Stomach smooth muscle (tissue), 2 donors: ENCODE measurements around the gene INPP5A.

ENCODE experiments used
- H3K27ac ChIP-seq: one replicate; pipeline ENCODE4 v1.7.0; 2013; ENCODE audit warnings: mild to moderate bottlenecking, low read length, inconsistent platforms
- H3K27me3 ChIP-seq, 2 donors: one replicate each; pipeline ENCODE4 v1.7.0; 2013; ENCODE audit warnings: low read length in 2 of 2; ENCODE audit not compliant: insufficient read depth in 2 of 2, control insufficient read depth in 1 of 2
- H3K36me3 ChIP-seq, 2 donors: one replicate each; pipeline ENCODE4 v1.7.0; 2013; ENCODE audit warnings: low read length in 2 of 2; ENCODE audit not compliant: control insufficient read depth in 2 of 2, insufficient read depth in 2 of 2
- H3K4me1 ChIP-seq: one replicate; pipeline ENCODE4 v1.7.0; 2013; ENCODE audit warnings: low read length; ENCODE audit not compliant: control insufficient read depth, insufficient read depth
- H3K4me3 ChIP-seq, 2 donors: one replicate each; pipeline ENCODE4 v1.7.0; 2013; ENCODE audit warnings: low read length in 2 of 2
- H3K9ac ChIP-seq, 2 donors: one replicate each; pipeline ENCODE4 v1.7.0; 2013; ENCODE audit warnings: low read length in 2 of 2, mild to moderate bottlenecking in 1 of 2
- H3K9me3 ChIP-seq, 2 donors: one replicate each; pipeline ENCODE4 v1.7.0; 2013; ENCODE audit warnings: low read length in 2 of 2; ENCODE audit not compliant: control insufficient read depth in 2 of 2
- donor health status: healthy.
- donor health status: Pancreatic carcinoma.

The INPP5A gene

DNA sequence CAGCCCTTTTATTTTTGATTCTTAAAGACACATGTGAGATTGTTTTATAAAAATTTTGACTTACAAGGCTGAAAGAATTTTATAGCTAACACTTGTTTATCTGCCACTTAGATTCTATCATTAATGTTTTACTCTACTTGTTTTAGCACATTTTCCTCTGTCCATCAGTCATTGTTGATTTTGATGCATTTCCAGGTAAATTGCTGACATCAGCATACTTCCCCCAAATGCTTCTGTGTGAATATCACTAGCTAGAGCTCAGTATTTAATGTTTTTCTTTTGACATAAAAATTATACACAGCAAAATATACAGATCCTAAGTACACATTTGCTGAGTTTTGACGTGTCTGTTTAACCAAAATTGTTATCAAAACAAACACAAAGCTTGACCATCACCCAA, 43.0 kb downstream of the INPP5A start:
- H3K4me3 ChIP-seq = no peak overlapping the region
- no peaks in the 10 kb centered on the region for H3K9me3 ChIP-seq
- H3K27me3 ChIP-seq = no peaks in the 10 kb centered on the region
- no peak overlapping the region for H3K9ac ChIP-seq
- peaks cover 68% of the 10 kb centered on the region for H3K4me1 ChIP-seq
- H3K36me3 ChIP-seq = no peaks in the 10 kb centered on the region
- H3K27ac ChIP-seq = no peak overlapping the region

DNA sequence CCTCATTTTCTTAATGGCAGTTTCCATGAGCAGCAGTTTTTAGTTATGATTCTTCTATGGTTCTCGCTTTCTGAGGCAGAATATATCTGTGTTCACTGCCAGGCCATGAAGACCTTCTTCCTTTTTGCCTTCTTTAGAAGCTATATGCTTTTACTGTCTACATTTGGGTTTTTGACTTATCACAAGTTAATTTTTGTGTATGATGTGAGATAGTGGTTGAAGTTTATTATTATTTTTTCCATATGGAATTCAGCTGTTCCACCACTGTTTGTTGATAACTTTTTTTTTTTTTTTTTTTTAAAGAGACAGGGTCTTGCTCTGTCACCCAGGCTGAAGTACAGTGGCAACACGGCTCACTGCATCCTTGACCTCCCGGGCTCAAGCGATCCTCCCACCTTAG, 44.5 kb downstream of the INPP5A start:
- H3K9ac ChIP-seq = no peak overlapping the region
- no peak overlapping the region for H3K4me3 ChIP-seq
- no peaks in the 10 kb centered on the region for H3K27me3 ChIP-seq
- no peak overlapping the region for H3K27ac ChIP-seq
- no peaks in the 10 kb centered on the region for H3K36me3 ChIP-seq
- H3K4me1 ChIP-seq = peaks cover 68% of the 10 kb centered on the region
- no peaks in the 10 kb centered on the region for H3K9me3 ChIP-seq

DNA sequence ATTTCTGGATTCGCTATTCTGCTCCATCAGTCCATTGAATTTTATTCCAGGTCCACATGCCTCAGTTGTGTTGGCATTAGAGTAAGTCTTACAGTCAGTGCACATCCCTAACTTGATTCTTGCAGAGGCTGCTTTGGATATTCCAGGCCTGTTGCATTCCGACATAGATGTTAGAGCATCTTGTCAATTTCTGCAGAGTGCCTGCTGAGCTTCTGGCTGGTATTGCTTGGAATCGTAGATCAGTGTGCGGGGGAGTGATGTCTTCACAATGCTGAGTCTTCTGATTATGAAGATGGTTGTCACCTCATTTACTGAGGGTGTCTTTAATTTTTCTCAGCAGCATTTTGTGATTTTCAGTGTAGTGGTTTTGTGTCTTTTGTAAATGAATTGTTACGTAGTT, 45.2 kb downstream of the INPP5A start:
- peak overlapping the region; percentile 62 for H3K27ac ChIP-seq
- no peak overlapping the region for H3K9ac ChIP-seq
- peaks cover 68% of the 10 kb centered on the region for H3K4me1 ChIP-seq
- no peaks in the 10 kb centered on the region for H3K9me3 ChIP-seq
- no peak overlapping the region for H3K4me3 ChIP-seq
- no peaks in the 10 kb centered on the region for H3K36me3 ChIP-seq
- H3K27me3 ChIP-seq = no peaks in the 10 kb centered on the region

DNA sequence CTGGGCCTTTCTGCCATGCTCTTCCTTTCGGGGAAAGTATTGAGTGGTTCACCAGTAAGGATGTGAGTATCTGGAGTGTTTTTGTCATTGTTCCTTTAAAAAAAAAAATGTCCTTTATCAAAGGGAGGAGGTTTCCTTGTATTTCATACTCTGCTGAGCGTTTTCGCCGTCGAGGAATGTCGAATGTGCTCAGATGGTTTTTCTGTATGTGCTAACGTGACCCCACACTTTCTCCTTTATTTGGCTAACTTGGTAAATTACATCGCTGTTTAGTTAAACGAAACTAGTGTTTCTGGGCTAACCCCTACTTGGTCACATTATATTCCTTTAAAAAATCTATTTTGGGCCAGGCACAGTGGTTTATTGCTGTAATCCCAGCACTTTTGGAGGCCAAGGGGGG, 45.9 kb downstream of the INPP5A start:
- Histone ChIP-seq H3K27me3 (no peaks in the 10 kb centered on the region), H3K4me3 (no peak overlapping the region), H3K36me3 (no peaks in the 10 kb centered on the region), H3K4me1 (peaks cover 68% of the 10 kb centered on the region), H3K9ac (no peak overlapping the region), H3K27ac (peak overlapping the region; percentile 62), H3K9me3 (no peaks in the 10 kb centered on the region)

DNA sequence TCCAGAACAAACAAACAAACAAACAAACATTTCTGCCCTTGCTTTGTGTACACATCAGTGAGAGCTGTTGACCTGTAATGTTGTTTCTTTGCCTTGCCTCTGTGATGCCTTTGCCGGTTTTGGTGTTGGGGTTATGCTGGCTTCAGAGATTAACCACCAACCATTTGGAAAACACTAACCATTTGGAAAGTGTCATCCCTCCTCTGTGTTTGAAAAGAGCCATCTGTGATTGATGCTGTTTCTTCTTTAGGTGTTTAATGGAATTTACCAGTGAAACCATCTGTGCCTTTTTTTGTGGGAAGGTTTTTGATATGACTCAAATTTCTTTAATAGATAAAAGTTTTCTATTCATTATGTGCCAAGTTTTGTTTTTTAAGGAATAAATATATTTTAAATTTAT, 46.5 kb downstream of the INPP5A start:
- H3K27ac ChIP-seq = peak overlapping the region; percentile 41
- peaks cover 68% of the 10 kb centered on the region for H3K4me1 ChIP-seq
- H3K27me3 ChIP-seq = no peaks in the 10 kb centered on the region
- no peaks in the 10 kb centered on the region for H3K9me3 ChIP-seq
- H3K9ac ChIP-seq = no peak overlapping the region
- peak overlapping the region in 1 of 2 donors; percentile 17 for H3K4me3 ChIP-seq
- H3K36me3 ChIP-seq = no peaks in the 10 kb centered on the region

DNA sequence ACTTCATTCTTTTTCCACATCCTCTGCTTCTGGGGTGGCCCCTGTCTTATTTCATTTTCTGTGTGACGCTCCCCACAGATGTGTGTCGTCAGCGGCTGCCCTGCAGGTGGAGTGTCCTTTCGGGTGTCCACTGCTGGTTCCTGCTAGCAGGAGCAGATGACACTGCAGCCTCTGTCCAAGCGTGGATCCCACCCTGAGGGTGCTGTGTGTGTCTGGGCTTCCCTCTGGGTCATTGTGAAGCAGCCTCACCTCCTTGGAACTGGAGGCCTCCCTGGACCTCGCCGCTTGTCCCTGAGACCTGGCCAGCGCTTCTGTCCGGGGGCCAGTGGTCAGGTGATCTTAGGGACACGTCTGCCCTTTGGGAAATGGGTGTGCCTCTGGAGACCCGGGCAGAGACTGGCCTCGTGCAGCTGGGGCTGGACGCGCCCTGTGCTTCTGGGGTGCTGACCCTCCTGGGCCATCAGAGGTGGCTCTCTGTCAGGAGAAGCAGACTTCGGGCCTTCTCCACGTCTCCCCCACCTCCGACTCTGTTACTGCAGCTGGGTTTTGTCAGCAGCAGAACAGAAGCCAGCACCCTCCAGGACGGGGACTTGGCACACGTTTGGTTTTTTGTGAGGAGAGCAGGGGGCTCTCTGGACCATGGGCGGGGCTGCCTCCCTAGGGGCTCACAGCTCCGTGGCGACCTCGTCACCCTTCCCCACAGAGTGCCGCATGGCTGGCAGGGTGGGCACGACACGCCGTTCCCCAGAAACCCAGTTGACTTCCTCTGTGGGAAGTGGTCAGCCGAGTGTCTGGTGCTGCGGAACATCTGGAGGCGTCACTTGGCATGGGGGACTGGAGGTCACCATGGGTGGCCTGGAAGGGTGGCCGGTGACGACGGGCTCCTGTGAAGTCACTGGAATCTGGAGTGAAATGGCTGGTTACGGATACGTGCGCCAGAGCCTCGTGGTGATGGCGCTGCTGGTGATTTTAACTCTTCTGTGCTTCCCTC, 48.4 kb downstream of the INPP5A start:
- H3K9ac ChIP-seq = peak overlapping the region in 1 of 2 donors; percentile 29
- peak overlapping the region in 1 of 2 donors; percentile 60 for H3K4me3 ChIP-seq
- H3K9me3 ChIP-seq = no peaks in the 10 kb centered on the region
- H3K36me3 ChIP-seq = no peaks in the 10 kb centered on the region
- no peaks in the 10 kb centered on the region for H3K27me3 ChIP-seq
- peak overlapping the region; percentile 49 for H3K27ac ChIP-seq
- H3K4me1 ChIP-seq = peaks cover 78% of the 10 kb centered on the region

DNA sequence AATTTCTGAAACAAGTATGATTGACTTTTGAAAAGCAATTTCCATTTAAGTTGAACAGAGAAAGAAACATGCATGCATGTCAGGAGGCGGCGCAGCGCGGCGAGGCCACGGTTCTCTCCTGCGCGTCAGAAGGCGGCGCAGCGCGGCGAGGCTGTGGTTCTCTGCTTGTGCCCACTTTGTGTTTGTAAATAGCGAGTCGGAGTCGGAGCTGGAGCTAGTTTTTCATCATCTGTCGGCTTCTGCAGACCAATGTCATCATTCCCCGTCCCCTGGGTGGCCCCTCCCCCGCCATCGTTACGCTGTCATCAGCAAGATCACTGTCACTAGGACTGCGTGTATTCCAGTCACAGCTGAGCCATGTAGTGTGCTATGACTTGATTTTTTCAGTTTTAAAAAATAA, 49.2 kb downstream of the INPP5A start:
- Histone ChIP-seq H3K9ac (no peak overlapping the region), H3K36me3 (no peaks in the 10 kb centered on the region), H3K4me1 (peaks cover 85% of the 10 kb centered on the region), H3K4me3 (no peak overlapping the region), H3K27me3 (no peaks in the 10 kb centered on the region), H3K9me3 (no peaks in the 10 kb centered on the region), H3K27ac (peak overlapping the region; percentile 49)

DNA sequence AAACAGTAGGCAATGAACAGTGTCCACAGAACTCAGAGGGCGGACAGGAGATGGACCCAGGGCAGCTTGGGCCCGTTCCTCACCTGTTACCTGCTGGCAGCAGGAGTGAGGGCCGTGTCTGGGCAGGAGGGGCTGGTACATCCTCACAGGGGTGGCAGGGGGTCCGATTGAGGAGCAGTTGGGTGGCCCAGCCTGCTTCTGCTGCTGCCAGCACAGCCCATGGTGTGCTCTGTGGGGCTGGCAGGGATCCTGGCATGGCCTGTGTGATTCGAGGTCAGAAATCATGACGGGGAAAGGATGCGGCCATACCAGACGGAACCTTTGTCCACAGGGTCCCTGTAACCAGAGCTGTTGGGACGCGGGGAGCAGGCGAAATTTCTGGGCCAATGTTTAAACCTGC, 49.6 kb downstream of the INPP5A start:
- Histone ChIP-seq H3K4me3 (peak overlapping the region in 1 of 2 donors; percentile 35), H3K27ac (peak overlapping the region; percentile 49), H3K27me3 (no peaks in the 10 kb centered on the region), H3K9me3 (no peaks in the 10 kb centered on the region), H3K9ac (no peak overlapping the region), H3K36me3 (no peaks in the 10 kb centered on the region), H3K4me1 (peaks cover 88% of the 10 kb centered on the region)

DNA sequence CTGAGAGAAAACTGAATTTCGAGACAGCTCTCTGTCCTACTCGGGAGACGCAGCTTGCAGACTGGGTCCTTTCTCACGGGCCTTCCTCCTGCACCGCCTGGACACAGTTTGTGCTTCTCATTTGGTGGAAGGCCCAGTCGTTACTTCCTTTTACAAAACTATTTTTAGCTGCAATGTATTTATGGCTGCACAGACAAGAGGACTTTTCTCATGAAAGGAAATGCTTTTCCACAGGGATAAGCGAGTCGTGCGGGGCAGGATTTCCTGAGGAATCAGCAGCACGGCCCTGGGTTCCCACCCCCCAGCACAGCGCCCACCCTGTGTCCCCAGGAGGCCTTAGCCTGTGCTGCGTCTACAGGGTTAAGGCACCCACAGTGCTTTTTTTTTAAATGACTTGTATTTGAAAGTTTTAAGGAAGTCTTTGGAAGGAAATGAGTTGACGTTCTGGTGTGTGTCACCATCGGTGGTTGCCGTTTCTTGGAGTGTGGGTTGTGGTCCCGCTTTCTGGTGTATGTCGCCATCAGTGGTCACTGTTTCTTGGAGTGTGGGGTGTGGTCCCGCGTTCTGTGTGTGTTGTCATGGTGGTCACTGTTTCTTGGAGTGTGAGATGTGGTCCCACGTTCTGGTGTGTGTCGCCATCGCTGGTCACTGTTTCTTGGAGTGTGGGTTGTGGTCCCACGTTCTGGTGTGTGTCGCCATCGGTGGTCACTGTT, 50.9 kb downstream of the INPP5A start:
- H3K4me1 ChIP-seq = peaks cover 90% of the 10 kb centered on the region
- H3K9ac ChIP-seq = peak overlapping the region in 1 of 2 donors; percentile 18
- no peaks in the 10 kb centered on the region for H3K36me3 ChIP-seq
- H3K27me3 ChIP-seq = no peaks in the 10 kb centered on the region
- no peaks in the 10 kb centered on the region for H3K9me3 ChIP-seq
- H3K27ac ChIP-seq = peak overlapping the region; percentile 37
- peak overlapping the region; percentile 40 to 59 for H3K4me3 ChIP-seq

DNA sequence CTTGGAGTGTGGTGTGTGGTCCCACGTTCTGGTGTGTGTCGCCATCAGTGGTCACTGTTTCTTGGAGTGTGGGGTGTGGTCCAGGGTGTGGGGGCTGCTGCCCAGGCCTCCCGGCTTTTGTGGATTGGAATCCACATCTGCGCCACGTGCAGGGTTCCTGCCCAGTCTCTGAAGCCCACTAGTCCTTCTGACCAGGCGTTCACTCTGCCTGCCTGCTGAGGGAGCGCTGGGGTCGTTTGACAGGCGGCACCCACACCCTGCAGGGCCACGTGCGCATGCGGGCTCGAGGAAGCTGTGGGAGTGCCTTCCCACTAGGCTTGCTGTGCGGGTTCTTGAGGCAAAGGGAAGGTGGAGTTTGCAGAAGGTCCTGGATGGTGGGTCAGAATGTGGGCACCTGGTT, 51.4 kb downstream of the INPP5A start:
- Histone ChIP-seq H3K27ac (peak overlapping the region; percentile 46), H3K9ac (no peak overlapping the region), H3K27me3 (no peaks in the 10 kb centered on the region), H3K36me3 (no peaks in the 10 kb centered on the region), H3K4me3 (peak overlapping the region; percentile 40 to 59), H3K9me3 (no peaks in the 10 kb centered on the region), H3K4me1 (peaks cover 85% of the 10 kb centered on the region)
